Type B pancreatic cell (in vitro differentiated cells): ENCODE measurements around the gene RPRD1B. TPM values are rescaled to one million over a fixed set of nuclear protein-coding genes. Genes with fewer than 3 reads are reported as not detected.
"Not testable (repeated sequence)": the region's sequence is repeated elsewhere in the genome, so short reads cannot be mapped to it uniquely, and the experiment has no call there.

Experiments
- DNase-seq: peaks from one replicate; pipeline ENCODE4 v3.0.0; 2021; ENCODE audit warnings: mixed read lengths; ENCODE audit not compliant: unreplicated experiment; ENCODE audit errors: extremely low spot score
- H3K27ac Mint-ChIP-seq: 2 replicates; pipeline ENCODE4 v1.8.0; 2021; ENCODE audit warnings: mild to moderate bottlenecking, mixed read lengths
- H3K27me3 Mint-ChIP-seq: 2 replicates; pipeline ENCODE4 v1.8.0; 2021; ENCODE audit warnings: mixed read lengths
- H3K36me3 Mint-ChIP-seq: 2 replicates; pipeline ENCODE4 v1.8.0; 2021; ENCODE audit warnings: mixed read lengths
- H3K4me1 Mint-ChIP-seq: one replicate; pipeline ENCODE4 v1.8.0; 2021; ENCODE audit warnings: mixed read lengths; ENCODE audit not compliant: unreplicated experiment
- H3K4me3 Mint-ChIP-seq: 2 replicates; pipeline ENCODE4 v1.8.0; 2021; ENCODE audit warnings: mild to moderate bottlenecking, mixed read lengths
- H3K9me3 Mint-ChIP-seq: 2 replicates; pipeline ENCODE4 v1.8.0; 2021; ENCODE audit warnings: mixed read lengths
- CTCF ChIP-seq: fragments of 200-600 bp; sonication (generic); conservative IDR thresholded peaks from 2 replicates; pipeline ENCODE4 v1.5.0; 2021; ENCODE audit warnings: antibody characterized with exemption, mild to moderate bottlenecking
- total RNA-seq: library from RNA; stranded (reverse); gene quantifications from 2 replicates; pipeline ENCODE4 v1.2.1, GENCODE V29; 2021; ENCODE audit warnings: low replicate concordance

The RPRD1B gene
- total RNA-seq, 1 donor from 2014 or later, result 41.9 TPM

- H3K4me3 Mint-ChIP-seq, result peak overlapping the region; percentile 53
- H3K9me3 Mint-ChIP-seq, result no peaks in the 10 kb centered on the region
- peak overlapping the region; percentile 81 for H3K27ac Mint-ChIP-seq
- no peak for TF ChIP-seq CTCF
- DNase-seq, result no peak
- H3K27me3 Mint-ChIP-seq, result no peaks in the 10 kb centered on the region
- peaks cover 17% of the 10 kb centered on the region for H3K36me3 Mint-ChIP-seq
- peaks cover 10% of the 10 kb centered on the region for H3K4me1 Mint-ChIP-seq
Observed at GRCh38 chr20:38004416-38004815, 29.1 kb upstream of the RPRD1B start.

GRCh38 chr20:38005903-38006302 lies 27.6 kb upstream of the RPRD1B start:
- no peak for DNase-seq
- no peak overlapping the region for H3K27ac Mint-ChIP-seq
- peaks cover 10% of the 10 kb centered on the region for H3K4me1 Mint-ChIP-seq
- H3K9me3 Mint-ChIP-seq, result no peaks in the 10 kb centered on the region
- H3K36me3 Mint-ChIP-seq, result peaks cover 12% of the 10 kb centered on the region
- H3K27me3 Mint-ChIP-seq, result no peaks in the 10 kb centered on the region
- no peak for TF ChIP-seq CTCF
- no peak overlapping the region for H3K4me3 Mint-ChIP-seq

GRCh38 chr20:38007526-38007925 lies 26.0 kb upstream of the RPRD1B start:
- no peak for TF ChIP-seq CTCF
- Mint-ChIP-seq H3K4me1 (peaks cover 10% of the 10 kb centered on the region), H3K36me3 (peaks cover 18% of the 10 kb centered on the region), H3K4me3 (no peak overlapping the region), H3K27me3 (no peaks in the 10 kb centered on the region), H3K27ac (no peak overlapping the region), H3K9me3 (no peaks in the 10 kb centered on the region)
- DNase-seq, result no peak

- DNase-seq, result no peak
- H3K4me1 Mint-ChIP-seq, result peaks cover 10% of the 10 kb centered on the region
- H3K4me3 Mint-ChIP-seq, result no peak overlapping the region
- H3K36me3 Mint-ChIP-seq, result peaks cover 18% of the 10 kb centered on the region
- no peaks in the 10 kb centered on the region for H3K9me3 Mint-ChIP-seq
- no peak overlapping the region for H3K27ac Mint-ChIP-seq
- no peaks in the 10 kb centered on the region for H3K27me3 Mint-ChIP-seq
- no peak for TF ChIP-seq CTCF
Observed at GRCh38 chr20:38008233-38008944, 25.2 kb upstream of the RPRD1B start.

- not testable (repeated sequence) for H3K9me3 Mint-ChIP-seq, H3K27ac Mint-ChIP-seq, H3K4me3 Mint-ChIP-seq, H3K27me3 Mint-ChIP-seq, DNase-seq, H3K4me1 Mint-ChIP-seq
- peaks cover 21% of the 10 kb centered on the region for H3K36me3 Mint-ChIP-seq
Observed at GRCh38 chr20:38009416-38009815, 24.1 kb upstream of the RPRD1B start.

GRCh38 chr20:38011696-38012095 lies 21.9 kb upstream of the RPRD1B start:
- Mint-ChIP-seq H3K9me3 (no peaks in the 10 kb centered on the region), H3K27ac (no peak overlapping the region), H3K27me3 (no peaks in the 10 kb centered on the region), H3K4me1 (no peaks in the 10 kb centered on the region), H3K36me3 (peaks cover 29% of the 10 kb centered on the region), H3K4me3 (no peak overlapping the region)
- DNase-seq, result no peak
- TF ChIP-seq CTCF, result no peak
